SK-N-SH (cell line): ENCODE measurements around the gene ZNF222.

ENCODE experiments used
- CTCF ChIP-seq: fragments of 200-600 bp; sonication (generic); IDR thresholded peaks from 2 replicates; pipeline ENCODE4 v1.6.1; 2017; ENCODE audit warnings: antibody characterized with exemption, mild to moderate bottlenecking, moderate library complexity
- EZH2phosphoT487 ChIP-seq: fragments of 200-600 bp; sonication (generic); IDR thresholded peaks from 2 replicates; pipeline ENCODE4 v1.6.1; 2017; ENCODE audit warnings: low read depth, mixed run types, mild to moderate bottlenecking, antibody characterized with exemption, moderate library complexity, borderline replicate concordance
- GABPA ChIP-seq: IDR thresholded peaks from 2 replicates; pipeline ENCODE4 v1.4.0; 2012; ENCODE audit warnings: low read depth, mild to moderate bottlenecking
- NFIC ChIP-seq: IDR thresholded peaks from 2 replicates; pipeline ENCODE4 v1.4.0; 2012; ENCODE audit warnings: borderline replicate concordance
- POLR2AphosphoS5 ChIP-seq: IDR thresholded peaks from 2 replicates; pipeline ENCODE4 v1.6.1; 2012; ENCODE audit warnings: low read depth, low read length
- REST ChIP-seq: IDR thresholded peaks from 2 replicates; pipeline ENCODE4 v1.6.1; 2012; ENCODE audit warnings: mild to moderate bottlenecking, low read depth, low read length, moderate library complexity
- RFX5 ChIP-seq: IDR thresholded peaks from 2 replicates; pipeline ENCODE4 v1.6.1; 2012; ENCODE audit warnings: mild to moderate bottlenecking, improper control_type of control experiment, low read length

GRCh38 chr19:43983912-43984686, 41.1 kb upstream of the ZNF222 start, which contains the start of gene ZNF155:
- TF ChIP-seq GABPA = peak; percentile 77
- TF ChIP-seq CTCF = no peak
- TF ChIP-seq NFIC = peak; percentile 81
- no peak for TF ChIP-seq RFX5
- no peak for TF ChIP-seq EZH2phosphoT487
- no peak for TF ChIP-seq REST
- peak; percentile 65; the same call in 1 of the 2 replicates for TF ChIP-seq POLR2AphosphoS5
